Activated CD4-positive, alpha-beta T cell treated with anti-CD3 and anti-CD28 coated beads, Interleukin-2, amount 50 U/mL, for 1 hour (primary cell): ENCODE results near the gene PTPRE.
A peak's percentile ranks its signal among the peaks of the same experiment; 100 is the strongest.

Source experiments
- DNase-seq: peaks from one replicate; pipeline ENCODE4 v3.0.0-alpha.2; 2020

PTPRE gene

DNA sequence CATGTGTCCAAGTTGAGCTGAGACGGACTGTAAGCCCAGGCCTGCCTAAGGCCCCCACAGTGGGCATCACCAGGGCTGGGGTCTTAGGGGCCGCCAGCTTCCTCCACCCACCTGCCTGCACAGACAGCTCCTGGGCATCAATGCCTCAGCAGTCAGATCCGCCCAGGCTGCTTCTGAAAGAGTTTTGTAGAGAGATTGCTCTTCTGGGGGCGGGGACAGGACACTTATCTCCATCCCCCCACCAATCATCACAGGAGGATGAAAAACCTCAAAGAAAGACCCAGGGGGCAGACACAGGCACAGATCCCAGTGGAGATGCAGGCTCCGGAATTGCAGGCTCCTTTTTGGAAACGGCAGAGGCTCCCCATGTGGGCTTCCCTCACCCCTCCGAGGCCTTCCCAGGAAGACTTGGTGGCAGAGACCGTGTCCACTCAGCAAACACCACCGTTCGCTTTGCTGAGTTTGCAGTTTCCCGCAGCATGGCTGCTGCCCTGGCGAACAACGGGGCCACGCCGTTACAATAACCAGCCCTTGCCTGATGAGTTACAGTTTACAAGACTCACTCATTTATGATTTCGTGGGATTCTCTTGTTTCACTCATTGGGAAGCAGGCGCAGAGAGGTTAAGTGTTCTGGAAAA is 122.9 kb downstream of the PTPRE start:
- no peak for DNase-seq

DNA sequence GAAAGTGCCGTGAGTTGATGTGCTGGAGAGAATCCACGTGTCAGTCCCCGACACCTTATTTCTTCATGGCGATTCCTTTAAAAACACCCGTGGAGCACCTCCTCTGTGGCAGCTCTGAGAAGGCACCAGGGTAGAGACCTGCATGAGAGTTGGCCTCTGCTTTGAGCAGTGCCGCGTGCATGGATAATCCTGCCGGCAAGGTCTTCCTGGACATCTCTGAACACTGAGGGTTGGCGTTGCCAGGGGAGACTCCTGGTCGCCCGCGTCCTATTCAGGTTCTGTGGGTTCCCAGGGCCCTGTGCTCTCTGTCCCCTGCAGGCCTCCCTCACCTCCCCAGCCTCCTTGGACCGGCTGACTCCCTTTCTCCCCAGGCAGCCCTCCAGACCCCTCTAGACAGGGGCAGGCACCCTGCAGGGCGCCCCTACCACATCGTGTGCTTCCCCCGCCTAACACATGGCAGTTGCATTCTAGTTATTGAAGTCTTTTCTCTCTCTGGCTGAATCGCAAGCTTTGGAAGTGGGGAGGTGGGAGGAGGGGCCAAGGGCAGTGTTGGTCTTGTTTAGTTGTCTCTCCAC is 123.7 kb downstream of the PTPRE start:
- no peak for DNase-seq

DNA sequence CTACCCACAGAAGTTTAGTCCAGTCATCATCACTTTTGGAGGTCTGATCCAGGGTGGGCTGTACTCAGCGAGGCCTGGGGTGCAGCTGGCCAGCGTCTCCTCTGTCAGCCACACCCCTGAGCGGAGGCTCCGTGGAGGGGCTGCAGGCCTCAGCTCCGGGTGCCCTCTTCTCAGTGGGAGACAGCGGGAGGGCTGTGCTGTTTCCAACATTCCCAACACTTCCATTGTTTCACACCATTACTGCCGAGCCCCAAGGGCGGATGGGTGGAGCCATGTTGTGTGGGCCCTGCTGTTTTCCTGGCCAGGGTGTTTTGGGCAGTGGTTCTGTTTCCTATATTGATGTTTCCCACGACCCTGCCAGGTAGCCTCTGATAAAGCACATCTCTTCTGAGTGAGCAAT is 124.3 kb downstream of the PTPRE start:
- no peak for DNase-seq

DNA sequence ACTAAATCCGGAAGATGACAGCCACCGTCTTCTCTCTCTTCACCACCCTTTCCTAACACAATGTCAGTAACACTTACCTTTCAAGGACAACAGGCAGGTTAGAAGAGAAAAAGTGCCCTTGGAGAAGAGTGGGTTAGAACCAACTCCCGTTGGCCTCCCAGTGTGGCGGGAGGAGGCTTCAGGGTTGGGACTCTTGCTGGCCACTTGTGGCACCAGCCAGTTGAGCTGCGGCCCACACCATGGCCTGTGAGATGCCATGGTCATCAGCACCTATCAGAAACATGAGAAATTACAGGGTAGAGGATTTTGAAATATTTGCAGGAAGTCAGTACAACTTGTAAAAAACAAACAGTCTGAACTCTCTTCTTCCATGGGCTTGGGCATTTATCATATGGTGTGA is 125.6 kb downstream of the PTPRE start:
- DNase-seq, result no peak

DNA sequence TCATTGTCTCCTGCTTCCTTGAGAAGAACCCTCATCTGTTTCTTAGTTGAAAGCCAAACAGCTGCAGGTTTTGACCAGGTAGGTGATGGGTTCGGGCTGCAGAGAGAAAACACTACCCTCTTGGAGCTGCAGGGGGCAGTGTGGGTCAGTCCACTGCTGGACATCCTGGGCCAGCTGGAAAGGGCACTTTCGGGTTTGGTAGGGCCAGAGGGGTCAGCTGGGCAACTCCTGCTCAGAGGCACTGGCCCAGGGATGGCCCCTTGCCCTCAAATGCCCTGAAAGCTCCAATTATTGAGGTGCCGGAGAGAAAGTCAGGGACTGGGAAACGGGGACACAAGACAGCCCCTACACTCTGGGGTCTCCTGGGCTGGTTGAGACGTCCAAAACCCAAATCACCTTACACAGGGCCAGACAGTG is 128.7 kb downstream of the PTPRE start:
- peak; percentile 59 for DNase-seq

DNA sequence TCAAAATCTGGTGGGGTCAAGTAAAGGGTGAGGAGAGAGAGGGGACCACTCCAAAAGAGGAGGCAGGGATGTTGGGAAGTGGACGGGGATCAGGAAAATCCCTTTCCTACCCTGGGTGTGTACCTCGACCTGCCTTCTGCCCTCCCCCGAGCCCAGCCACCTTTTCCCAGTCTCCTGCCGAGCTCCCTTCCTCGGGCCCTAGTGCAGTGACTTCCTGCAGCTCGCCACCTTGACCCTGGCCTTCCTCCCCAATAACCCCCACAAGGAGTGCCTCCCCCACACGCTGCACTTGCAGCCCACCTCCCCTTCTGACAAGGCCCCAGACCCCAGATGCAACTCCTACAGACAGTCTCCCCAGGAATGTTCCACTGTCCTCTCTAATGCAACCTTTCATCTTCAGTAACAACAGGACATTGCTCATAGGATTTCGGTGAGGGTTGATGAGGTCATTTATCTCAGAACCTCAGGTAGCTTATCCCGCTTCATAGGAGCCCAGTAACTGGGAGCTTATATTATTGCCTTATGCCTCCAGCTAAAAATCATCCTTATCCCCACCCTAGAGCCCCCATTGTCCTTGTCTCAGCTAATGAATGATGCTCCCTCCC is 129.2 kb downstream of the PTPRE start:
- DNase-seq, result no peak

DNA sequence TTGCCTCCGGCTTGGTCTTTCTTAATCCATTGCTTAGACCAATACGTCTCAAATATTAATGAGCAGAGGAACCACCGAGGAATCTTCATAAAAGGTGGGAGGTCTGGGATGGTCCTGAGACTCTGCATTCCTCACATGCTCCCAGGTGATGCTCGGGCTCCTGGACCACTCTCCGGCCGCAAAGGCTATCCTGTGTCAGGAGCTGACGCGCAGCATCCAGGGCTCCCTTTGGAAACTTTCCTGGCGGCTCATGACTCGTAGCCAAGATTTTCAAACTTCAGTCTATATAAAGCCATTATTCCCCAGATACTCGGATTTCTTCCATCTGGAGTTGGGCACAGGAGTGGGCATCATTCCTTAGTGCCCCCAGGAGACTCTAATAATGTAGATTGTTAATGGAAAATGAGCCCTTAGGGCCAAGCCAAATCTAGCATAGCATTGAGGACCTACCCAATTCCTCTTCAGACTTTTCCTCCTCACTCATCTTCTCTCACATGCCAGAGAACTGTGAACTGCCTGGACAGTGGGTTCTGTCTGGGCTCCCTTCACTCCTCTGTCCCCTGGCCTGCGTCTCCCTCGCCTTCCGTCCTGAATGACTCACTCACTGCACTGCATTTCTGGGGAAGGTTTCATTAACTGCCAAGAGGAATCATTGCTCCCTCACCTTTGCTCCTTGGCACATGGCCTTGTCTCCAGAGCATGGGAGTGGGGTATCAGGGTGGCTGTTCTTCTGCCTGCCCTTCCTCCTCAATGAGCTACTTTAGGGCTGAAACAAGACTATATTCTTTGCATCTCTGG is 130.0 kb downstream of the PTPRE start:
- DNase-seq, result no peak

DNA sequence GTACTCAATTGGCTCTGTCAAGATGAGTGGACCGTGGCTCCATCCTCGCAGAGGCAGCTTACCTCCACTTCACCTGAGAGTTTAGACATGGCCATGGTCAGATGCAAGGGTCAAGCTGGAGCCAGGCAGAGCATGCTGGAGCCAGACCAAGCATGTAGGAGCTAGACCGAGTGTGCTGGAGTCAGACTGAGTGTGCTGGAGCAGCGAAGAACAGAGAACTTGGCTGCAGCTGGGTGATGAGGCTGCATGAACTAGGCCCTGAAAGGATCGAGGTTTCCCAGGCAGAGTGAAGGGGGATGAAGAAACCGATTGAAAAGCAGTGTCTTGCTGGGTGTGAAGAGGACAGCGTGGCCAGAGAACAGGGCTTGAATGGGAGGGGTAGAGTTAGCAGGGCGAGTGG is 133.2 kb downstream of the PTPRE start:
- no peak for DNase-seq

DNA sequence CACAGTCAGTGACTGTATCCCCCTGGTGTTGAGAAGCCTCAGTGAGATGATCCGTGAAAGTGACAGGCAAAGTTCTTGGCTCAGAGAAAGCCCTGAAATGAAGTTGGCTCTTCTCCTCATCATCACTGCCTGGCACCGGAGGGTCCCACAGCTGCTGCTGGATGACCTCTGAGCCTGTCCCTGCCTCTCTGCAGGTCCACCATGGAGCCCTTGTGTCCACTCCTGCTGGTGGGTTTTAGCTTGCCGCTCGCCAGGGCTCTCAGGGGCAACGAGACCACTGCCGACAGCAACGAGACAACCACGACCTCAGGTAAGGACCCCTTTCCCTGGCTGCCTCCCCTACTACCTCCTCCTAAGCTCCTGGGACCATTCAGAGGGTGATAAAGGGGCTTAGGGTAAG is 133.8 kb downstream of the PTPRE start:
- no peak for DNase-seq

DNA sequence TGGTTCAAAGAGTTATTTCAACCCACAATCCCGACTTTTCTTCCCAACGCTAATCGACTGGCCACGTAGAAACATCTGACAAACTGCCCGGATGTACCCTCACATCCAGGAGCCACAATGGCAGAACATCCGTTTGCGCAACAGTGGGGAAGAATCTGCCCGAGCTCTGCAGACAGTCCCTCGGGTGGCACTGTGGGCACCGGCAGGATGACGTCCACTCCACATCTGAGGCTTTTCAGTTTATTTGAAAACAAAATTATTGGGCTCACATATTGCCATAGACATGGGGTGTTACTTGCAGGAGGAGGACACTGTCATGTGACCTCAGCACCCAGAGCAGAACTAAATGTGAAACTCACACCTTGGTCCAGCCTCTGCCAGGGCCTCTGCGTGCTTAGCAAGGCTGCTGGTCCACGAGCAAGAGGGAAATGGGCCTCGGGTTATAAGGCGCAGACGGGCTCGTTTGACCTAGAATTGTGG is 135.3 kb downstream of the PTPRE start:
- no peak for DNase-seq

DNA sequence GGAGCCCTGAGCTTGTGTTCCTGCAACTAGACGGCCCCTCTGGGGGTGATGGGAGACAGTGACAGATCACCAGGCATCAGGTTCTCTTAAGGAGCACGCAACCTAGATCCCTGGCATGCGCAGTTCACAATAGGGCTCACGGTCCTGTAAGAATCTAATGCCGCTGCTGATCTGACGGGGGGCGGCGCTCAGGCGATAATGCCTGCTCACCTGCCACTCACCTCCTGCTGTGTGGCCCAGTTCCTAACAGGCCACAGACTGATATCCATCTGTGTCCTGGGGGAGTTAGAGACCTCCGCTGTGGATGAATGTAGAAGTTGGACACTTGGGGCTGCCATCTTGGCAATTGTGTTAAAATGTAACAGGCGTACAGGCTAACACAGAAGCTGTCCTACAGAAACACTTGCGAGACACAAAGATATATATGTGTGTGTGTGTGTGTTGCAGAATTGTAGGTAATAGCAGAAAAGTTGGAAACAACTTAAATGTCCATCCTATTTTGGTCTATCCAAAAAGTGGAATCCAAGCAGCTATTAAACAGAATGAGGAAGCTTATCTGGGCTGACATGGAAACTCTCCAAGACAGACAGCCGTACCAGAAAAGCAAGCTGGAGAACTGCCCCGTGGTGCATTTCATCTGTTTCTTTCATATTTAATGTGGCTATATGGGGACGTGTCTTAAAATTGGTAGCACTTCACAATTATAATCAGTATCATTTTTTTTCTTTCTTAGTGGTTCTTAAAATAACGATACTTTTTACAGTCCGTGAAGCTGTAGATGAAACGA is 136.5 kb downstream of the PTPRE start:
- no peak for DNase-seq

DNA sequence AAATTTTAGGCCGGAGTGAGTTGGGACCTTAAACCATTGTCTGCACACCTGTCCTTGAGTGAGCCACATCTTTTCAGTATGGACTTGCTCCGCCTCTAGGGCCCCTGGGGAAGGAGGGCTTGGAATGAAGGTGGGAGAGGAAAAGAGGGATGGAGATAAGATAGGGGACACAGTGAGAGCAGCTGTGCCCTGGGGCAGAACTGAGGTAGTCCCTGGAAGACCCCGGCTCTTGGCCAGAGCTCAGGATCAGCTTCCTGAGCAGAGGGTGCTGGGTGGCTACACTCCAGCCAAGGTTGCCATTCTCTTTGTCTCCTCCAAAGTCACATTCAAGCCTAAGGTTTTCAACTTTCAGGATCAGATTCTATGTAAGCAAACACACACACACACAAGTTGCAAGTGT is 137.3 kb downstream of the PTPRE start:
- no peak for DNase-seq

DNA sequence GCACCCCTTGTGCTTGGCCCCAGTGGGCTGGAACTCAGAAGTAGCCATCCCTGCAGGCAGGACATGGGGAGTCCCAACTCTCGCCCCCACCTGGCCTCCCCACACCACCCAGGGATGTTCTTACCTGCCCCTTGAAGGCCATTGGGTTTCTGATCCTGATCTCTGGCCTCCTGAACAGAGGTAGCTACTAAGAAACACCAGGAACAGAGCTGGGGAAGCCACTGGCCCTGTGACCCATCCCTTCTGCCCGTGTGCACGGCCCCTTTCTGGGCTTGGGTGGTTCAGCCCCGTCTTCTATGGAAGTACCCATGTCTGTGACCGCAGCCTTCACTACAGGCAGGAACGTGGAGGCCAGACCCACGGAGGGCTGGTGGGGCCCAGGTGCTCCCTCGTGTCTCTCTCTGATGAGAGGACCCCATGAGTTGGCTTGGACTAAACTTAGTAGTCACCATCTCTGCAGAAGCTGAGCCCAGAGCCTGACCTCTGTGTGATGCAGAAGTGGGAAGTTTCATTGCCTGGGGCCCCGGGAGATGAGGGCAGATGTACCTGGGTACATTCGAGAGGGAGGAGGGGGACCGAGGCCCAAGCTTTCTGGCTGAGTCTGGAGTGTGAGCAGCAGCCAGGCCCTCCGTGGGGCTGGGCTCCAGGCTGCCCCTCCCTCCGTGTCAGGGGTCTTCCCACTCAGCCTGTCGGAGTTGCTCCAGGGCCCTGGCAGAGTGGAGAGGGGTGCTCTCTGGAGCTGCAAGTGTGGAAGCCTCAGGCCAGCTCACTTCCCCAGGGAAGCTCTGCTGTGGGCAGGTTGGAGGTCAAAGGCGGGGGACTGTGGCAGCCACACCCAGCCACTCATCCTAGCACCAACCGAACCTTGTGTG is 138.3 kb downstream of the PTPRE start:
- DNase-seq, result no peak

DNA sequence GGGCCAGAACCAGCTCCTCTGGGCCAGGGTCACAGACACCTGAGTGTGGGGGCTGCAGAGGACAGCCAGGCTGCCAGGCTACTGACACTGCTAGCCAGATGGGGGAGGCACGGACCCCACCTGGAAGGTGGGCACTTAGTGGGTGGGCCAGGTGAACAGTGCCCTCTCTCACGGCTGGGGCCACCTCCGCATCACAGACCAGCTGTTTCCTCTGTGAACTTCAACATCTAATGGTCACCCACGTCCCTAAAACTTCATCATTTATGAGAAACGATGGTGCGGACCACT is 138.9 kb downstream of the PTPRE start:
- no peak for DNase-seq

DNA sequence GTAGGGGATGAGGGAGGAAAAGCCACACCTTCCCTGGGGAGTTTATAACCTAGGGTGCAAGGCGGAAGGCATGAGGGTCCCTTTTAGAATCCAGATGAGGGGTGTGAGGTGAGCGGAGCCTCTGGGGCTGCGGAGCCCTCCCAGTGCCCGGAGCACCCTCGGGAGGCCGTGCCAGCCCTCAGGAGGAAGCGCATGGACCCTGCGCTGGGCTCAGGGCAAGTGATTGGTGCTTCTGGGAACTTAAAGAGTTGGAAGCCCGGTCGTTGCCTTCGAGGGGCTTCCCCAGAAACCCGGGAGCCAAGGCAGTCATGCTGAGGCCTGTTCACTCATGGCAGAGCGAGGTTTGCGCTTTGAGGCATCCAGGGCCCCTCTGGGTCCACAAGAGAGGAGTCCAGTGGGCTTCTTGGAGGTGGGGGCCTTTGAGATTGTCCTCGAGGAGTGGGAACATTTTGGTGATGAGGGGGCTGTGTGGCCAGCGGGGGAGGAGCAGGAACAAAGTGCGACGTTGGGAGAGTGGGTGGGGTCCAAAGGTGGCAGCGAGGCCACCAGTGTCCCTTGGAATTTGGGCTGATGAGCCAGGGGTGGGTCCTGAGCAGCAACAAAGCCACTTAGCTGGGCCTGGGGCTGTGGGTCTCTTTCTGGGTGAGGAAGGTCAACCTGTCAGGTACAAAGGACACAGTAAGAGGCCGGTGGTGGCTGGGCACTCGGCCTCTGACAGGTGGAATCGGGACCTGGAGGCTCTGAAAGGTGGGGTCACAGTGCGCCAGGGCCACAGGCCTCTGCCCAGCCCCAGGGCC is 139.5 kb downstream of the PTPRE start:
- no peak for DNase-seq

DNA sequence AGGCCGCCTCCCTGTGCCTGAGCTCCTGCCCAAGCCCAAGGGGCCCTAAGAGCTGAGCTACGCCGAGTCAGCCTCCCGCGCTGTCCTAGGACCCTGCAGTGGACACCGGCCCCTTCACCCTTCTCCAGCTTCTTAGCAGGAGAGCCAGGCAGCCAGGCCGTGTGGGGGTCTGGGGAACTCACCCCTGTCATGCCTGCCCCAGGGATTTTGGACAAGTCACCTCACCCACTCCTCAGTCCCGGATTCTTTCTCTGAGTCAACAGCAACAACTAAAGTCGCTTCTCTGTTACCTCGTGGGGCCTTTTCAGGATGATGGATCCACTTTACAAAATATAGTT is 140.0 kb downstream of the PTPRE start:
- DNase-seq, result no peak

DNA sequence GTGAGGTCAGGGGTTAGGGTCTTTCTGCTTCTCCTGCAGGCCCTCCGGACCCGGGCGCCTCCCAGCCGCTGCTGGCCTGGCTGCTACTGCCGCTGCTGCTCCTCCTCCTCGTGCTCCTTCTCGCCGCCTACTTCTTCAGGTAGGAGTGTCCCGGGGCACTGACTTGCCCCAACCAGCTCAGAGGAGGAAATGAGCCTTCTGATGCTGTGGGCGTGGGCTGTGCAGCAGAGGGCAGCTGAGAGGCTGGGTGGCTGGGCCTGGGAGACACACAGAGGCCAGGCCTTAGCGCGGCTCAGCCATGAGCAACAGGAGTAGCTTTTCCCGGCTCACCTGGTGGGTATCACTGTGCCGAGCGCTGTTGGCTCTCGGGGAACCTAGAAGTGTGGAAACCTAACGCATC is 140.4 kb downstream of the PTPRE start:
- peak; percentile 78 for DNase-seq

DNA sequence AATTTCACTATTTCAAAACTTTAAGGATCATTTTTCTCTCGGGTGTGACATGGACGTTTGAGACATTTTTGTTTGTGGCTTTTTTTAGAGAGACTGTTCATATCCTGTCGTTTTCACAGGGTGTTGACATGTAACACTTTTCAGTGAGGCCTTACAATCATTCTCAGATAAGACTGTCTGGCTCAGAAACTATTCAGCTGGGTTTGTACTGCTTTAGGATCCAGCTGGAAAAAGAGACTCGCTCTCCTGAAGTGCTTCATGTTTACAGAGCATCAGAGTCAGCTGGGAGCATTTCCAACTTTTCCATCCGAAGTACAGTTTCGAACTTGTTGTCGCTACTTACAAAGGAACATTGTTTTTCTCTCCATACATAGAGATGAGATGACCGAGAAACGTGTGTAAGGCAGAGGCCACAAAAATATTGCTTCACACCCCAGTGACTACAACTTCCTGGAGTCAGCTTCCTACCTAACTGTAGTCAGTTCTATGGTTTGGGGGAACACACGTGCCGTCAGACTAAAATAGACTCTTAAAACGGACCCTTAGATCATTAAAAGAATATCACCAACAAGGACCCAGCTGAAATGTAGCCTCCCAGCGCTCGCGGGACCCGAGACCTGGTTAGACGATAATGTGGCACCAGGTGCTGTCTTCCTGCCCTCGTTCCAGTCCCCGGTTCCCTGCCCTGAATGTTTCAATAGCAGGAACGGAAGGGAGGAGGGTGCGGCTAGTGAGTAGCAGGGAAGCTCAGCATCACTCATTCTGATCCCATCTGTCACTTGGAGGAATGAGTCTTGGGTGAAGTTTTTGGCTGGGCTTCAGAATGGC is 141.3 kb downstream of the PTPRE start:
- DNase-seq, result no peak

DNA sequence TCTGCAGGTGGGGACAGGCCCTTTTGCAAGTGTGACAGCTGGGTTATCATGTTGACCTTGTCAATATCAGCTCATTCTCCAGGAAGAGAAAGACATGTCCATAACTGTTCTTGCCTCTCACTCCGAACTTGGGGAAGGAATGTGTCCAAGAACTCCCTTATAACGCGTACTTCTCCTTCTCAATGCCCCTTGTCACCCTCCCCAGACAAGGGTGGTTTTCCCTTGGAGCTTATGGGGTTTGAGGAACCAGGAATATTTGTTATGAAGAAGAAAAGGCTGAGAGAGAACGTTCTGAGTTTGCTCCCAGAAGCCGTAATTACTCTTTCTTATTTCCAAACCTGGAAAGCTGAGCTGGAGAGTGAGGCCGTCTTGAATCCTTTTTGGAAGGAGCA is 141.9 kb downstream of the PTPRE start:
- DNase-seq, result no peak
